Kidney (tissue), 14 donors: ENCODE data around the gene SEC63. TPM values are rescaled to one million over a fixed set of nuclear protein-coding genes. Genes with fewer than 3 reads are reported as not detected.
A peak's percentile ranks its signal among the peaks of the same experiment; 100 is the strongest.
"Not testable (repeated sequence)": the region's sequence is repeated elsewhere in the genome, so short reads cannot be mapped to it uniquely, and the experiment has no call there.

ENCODE experiments used
- DNase-seq, 5 donors: peaks; one replicate each; pipeline ENCODE4 v3.0.0-alpha.2; 2013 to 2020
- FAIRE-seq: peaks from 2 replicates; lab custom pipeline; 2012; peaks lifted over from hg19 to GRCh38; lab: Jason Lieb, UNC
- H3K27ac ChIP-seq, 2 donors: one replicate each; pipeline ENCODE4 v1.7.0; 2013; ENCODE audit warnings: low read depth in 2 of 2, low read length in 2 of 2, inconsistent platforms in 1 of 2
- H3K27me3 ChIP-seq: one replicate; pipeline ENCODE4 v1.7.1; 2013; ENCODE audit warnings: low read length, inconsistent platforms; ENCODE audit not compliant: control insufficient read depth, insufficient read depth
- H3K36me3 ChIP-seq, 3 donors: one replicate each; pipeline versions ENCODE4 v1.7.0 to v1.7.1; 2013; ENCODE audit warnings: low read length in 3 of 3, control low read depth in 1 of 3, inconsistent platforms in 1 of 3; ENCODE audit not compliant: insufficient read depth in 3 of 3, control insufficient read depth in 2 of 3
- H3K4me1 ChIP-seq, 3 donors: one replicate each; pipeline versions ENCODE4 v1.7.0 to v1.7.1; 2013; ENCODE audit warnings: low read length in 3 of 3, inconsistent platforms in 1 of 3, low read depth in 1 of 3; ENCODE audit not compliant: control insufficient read depth in 2 of 3, insufficient read depth in 2 of 3
- H3K4me3 ChIP-seq, 3 donors: one replicate each; pipeline versions ENCODE4 v1.7.0 to v1.8.1; 2013; ENCODE audit warnings: low read length in 3 of 3, control low read depth in 1 of 3, inconsistent platforms in 1 of 3
- H3K9ac ChIP-seq, 3 donors: one replicate each; pipeline versions ENCODE4 v1.7.0 to v1.7.1; 2013; ENCODE audit warnings: low read length in 3 of 3, control low read depth in 1 of 3, inconsistent platforms in 1 of 3
- H3K9me3 ChIP-seq, 3 donors: one replicate each; pipeline versions ENCODE4 v1.7.0 to v1.7.1; 2013; ENCODE audit warnings: low read length in 3 of 3, control low read depth in 1 of 3, inconsistent platforms in 1 of 3; ENCODE audit not compliant: control insufficient read depth in 2 of 3, insufficient read depth in 1 of 3
- intact Hi-C: fragments of 100-400 bp; cut with DNase I; formaldehyde crosslinking; loops from one replicate; pipeline ENCODE4 v1.11.1; 2022
- polyA plus RNA-seq: library from polyadenylated mRNA; stranded (reverse); fragments of 350-450 nt; fragmentation: Illumina TruSeq; extraction: RNeasy Lipid Tissue Mini Kit (QIAGEN cat#74804); gene quantifications from one replicate; pipeline ENCODE4 v1.2.3, GENCODE V29; 2014; ENCODE audit warnings: low read depth, low replicate concordance; ENCODE audit not compliant: insufficient read depth
- total RNA-seq: library from RNA; stranded (reverse); fragmentation: NEBNext Ultra II Directional; extraction: Animal tissue kit (Norgen Biotek cat#: 25700); gene quantifications from one replicate; pipeline ENCODE4 v1.2.1, GENCODE V29; 2021
- TF ChIP-seq, protein P1 (sequence below): IDR thresholded peaks from 3 replicates; pipeline ENCODE4 v1.5.1; 2012; ENCODE audit warnings: mild to moderate bottlenecking, moderate library complexity, borderline replicate concordance; ENCODE audit not compliant: insufficient read depth; ENCODE audit errors: extremely low read depth
- donor health status: control.
- donor health status: control.
- donor health status: control.
- donor health status: control.
- donor health status: control.
- donor health status: DM: yes; HTN: yes; CAD: no.
- donor health status: Normal renal cell carcinoma (clear cell type).

The SEC63 gene
- total and polyA plus RNA-seq, 2 donors from 2014 or later = 31.4 to 88.8 TPM

DNA sequence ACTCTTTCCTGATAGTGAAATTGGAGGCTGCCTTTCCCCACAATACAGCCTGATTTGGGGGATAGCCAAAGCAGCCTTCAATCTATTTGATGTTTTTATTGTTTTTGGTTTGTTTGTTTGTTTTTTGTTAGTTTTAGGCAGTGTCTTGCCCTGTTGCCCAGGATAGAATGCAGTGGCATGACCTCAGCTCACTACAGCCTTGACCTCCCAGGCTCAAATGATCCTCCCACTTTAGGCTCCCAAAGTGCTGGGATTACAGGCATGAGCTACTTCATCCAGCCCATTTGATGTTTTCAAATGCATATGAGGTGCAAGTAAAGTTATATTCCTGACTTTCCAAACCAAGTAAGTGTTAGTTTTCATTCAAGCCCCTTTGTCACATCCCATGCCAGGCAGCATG lies 41.3 kb upstream of the SEC63 start:
- FAIRE-seq (no peak), DNase-seq (no peak)
- no peak overlapping the region for H3K4me3 ChIP-seq

DNA sequence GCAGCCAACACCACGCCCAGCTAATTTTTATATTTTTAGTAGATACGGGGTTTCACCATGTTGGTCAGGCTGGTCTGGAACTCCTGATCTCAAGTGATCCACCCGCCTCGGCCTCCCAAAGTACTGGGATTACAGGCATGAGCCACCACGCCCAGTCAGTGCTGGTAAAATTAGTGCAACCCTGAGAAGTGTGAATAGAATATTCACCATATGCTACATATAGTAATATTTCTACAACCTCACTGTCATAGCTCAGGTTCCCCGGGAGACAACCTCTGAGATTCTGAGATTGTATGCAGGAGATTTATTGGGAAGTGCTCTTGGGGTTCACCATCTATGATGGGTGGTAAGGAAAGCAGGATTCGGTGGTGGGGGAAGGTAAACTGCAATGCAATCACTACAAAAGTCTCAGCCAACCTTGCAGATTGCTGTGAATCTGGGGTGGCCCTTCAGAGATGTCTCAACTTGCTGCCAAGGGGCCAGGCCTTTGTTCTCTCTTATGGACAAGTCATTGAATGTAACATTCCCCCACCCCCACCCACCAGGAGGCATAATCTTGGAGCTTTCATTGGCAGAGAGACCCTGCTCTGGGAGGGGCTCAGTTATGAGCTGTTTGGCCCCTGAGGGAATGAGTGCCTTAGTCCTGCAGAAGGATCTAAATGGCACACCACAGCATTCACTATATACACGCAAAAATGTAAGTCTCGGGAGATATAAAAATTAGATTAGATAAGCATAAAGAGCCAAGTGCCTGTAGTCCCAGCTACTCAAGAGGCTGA lies 34.0 kb upstream of the SEC63 start:
- no peaks in the 10 kb centered on the region for H3K36me3 ChIP-seq
- H3K27ac ChIP-seq = no peak overlapping the region
- H3K9me3 ChIP-seq = no peaks in the 10 kb centered on the region
- FAIRE-seq (no peak), DNase-seq (no peak)
- TF ChIP-seq, protein P1, sequence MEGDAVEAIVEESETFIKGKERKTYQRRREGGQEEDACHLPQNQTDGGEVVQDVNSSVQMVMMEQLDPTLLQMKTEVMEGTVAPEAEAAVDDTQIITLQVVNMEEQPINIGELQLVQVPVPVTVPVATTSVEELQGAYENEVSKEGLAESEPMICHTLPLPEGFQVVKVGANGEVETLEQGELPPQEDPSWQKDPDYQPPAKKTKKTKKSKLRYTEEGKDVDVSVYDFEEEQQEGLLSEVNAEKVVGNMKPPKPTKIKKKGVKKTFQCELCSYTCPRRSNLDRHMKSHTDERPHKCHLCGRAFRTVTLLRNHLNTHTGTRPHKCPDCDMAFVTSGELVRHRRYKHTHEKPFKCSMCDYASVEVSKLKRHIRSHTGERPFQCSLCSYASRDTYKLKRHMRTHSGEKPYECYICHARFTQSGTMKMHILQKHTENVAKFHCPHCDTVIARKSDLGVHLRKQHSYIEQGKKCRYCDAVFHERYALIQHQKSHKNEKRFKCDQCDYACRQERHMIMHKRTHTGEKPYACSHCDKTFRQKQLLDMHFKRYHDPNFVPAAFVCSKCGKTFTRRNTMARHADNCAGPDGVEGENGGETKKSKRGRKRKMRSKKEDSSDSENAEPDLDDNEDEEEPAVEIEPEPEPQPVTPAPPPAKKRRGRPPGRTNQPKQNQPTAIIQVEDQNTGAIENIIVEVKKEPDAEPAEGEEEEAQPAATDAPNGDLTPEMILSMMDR = no peak
- H3K4me3 ChIP-seq = no peak overlapping the region
- H3K4me1 ChIP-seq = no peaks in the 10 kb centered on the region
- intact Hi-C loops = no loop called here
- no peak overlapping the region for H3K9ac ChIP-seq
- no peaks in the 10 kb centered on the region for H3K27me3 ChIP-seq

More for the DNA sequence above, 41.3 kb upstream of the SEC63 start:
- intact Hi-C loops = no loop called here
- Histone ChIP-seq H3K27me3 (no peaks in the 10 kb centered on the region), H3K36me3 (no peaks in the 10 kb centered on the region), H3K9me3 (no peaks in the 10 kb centered on the region), H3K4me1 (peaks cover 0 to 10% (median 0%) of the 10 kb centered on the region in 3 donors), H3K9ac (no peak overlapping the region), H3K27ac (no peak overlapping the region)
- TF ChIP-seq, protein P1 = no peak

DNA sequence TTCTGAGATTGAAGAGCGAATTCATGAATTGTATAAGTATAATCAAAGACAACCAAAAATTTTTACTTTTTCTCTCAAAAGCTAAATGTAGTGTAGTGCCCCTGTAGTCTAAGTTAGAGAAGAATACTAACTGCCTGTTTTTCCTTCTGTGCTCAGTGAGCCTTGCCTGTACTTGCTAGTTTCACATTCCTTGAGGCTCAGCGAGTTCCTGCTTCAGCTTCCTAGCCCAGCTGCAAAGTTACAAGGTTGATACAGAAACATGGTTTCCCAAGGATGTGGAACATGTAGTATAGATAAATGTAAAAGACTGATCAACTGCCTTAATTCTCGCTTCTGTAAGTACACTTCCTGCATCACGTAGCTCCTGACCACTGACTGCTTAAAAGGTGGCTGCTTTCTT lies 33.1 kb upstream of the SEC63 start:
- Histone ChIP-seq H3K27me3 (no peaks in the 10 kb centered on the region), H3K9me3 (no peaks in the 10 kb centered on the region)
- intact Hi-C loops = no loop called here

DNA sequence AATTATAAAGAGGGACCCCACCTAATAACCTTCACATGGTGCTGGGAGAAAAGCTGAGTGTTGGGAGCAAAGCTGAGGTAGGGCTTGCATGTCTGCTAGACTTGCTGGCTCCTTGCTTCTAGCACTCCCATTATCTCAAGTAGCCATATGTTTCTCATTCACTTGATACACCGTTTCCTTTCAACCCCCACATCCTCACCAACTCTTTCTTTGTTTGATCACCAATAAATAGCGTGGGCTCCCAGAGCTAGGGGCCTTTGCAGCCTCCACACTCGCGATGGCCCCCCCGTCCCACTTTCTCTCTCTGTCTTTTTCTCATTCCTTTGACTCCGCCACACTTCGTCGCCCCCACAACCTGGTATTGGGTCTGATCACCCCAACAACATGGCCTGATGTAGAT lies 32.6 kb upstream of the SEC63 start:
- H3K9me3 ChIP-seq, intact Hi-C loops, H3K9ac ChIP-seq, H3K27me3 ChIP-seq, H3K4me1 ChIP-seq, H3K36me3 ChIP-seq, H3K4me3 ChIP-seq, H3K27ac ChIP-seq, FAIRE-seq, DNase-seq: not testable (repeated sequence)

More for the DNA sequence above, 33.1 kb upstream of the SEC63 start:
- Histone ChIP-seq H3K36me3 (no peaks in the 10 kb centered on the region), H3K4me3 (no peak overlapping the region), H3K27ac (no peak overlapping the region), H3K4me1 (no peaks in the 10 kb centered on the region), H3K9ac (no peak overlapping the region)
- peak; percentile 52 for FAIRE-seq
- DNase-seq = peak in 2 of 5 donors; percentile 58 to 65
- TF ChIP-seq, protein P1 = no peak
